Loucy (cell line): Measurements from ENCODE around the gene MYH3.

Experiments
- H2AFZ ChIP-seq: fragments of 200-600 bp; sonication (generic); 2 replicates; pipeline ENCODE4 v1.6.0; 2016; ENCODE audit warnings: antibody characterized with exemption, mild to moderate bottlenecking, low read length, moderate library complexity
- H3F3A ChIP-seq: fragments of 200-600 bp; 2 replicates; pipeline ENCODE4 v1.6.0; 2016; ENCODE audit warnings: antibody characterized with exemption, low read depth, mild to moderate bottlenecking
- H3K27me3 ChIP-seq: fragments of 200-600 bp; sonication (generic); 2 replicates; pipeline ENCODE4 v1.6.1; 2014; ENCODE audit warnings: low read length, mild to moderate bottlenecking; ENCODE audit not compliant: insufficient read depth, poor library complexity, severe bottlenecking
- H3K36me3 ChIP-seq: fragments of 200-600 bp; sonication (generic); 2 replicates; pipeline ENCODE4 v1.6.1; 2016; ENCODE audit warnings: low read length; ENCODE audit not compliant: insufficient read depth
- H3K4me1 ChIP-seq: fragments of 200-600 bp; sonication (generic); 2 replicates; pipeline ENCODE4 v1.5.1; 2014; ENCODE audit warnings: low read length, mild to moderate bottlenecking; ENCODE audit not compliant: insufficient read depth, poor library complexity, severe bottlenecking
- H3K4me2 ChIP-seq: fragments of 200-600 bp; sonication (generic); 2 replicates; pipeline ENCODE4 v1.6.0; 2014; ENCODE audit warnings: antibody characterized with exemption, low read length, low read depth, mild to moderate bottlenecking; ENCODE audit not compliant: poor library complexity, severe bottlenecking
- H3K4me3 ChIP-seq: fragments of 200-600 bp; sonication (generic); 2 replicates; pipeline ENCODE4 v1.5.1; 2014; ENCODE audit warnings: low read length, mild to moderate bottlenecking, mixed read lengths; ENCODE audit not compliant: poor library complexity, severe bottlenecking
- H3K79me2 ChIP-seq: fragments of 200-600 bp; sonication (generic); 2 replicates; pipeline ENCODE4 v1.6.1; 2014; ENCODE audit warnings: low read length; ENCODE audit not compliant: insufficient read depth
- H3K9ac ChIP-seq: fragments of 200-600 bp; sonication (generic); 2 replicates; pipeline ENCODE4 v1.6.0; 2014; ENCODE audit warnings: mild to moderate bottlenecking, low read depth, low read length, moderate library complexity; ENCODE audit not compliant: poor library complexity, severe bottlenecking
- H3K9me2 ChIP-seq: fragments of 200-600 bp; sonication (generic); replicated peaks from 2 replicates; pipeline ENCODE4 v1.6.1; 2016; ENCODE audit warnings: low read depth, low read length, mixed read lengths
- H3K9me3 ChIP-seq: fragments of 200-600 bp; sonication (generic); 2 replicates; pipeline ENCODE4 v1.6.1; 2014; ENCODE audit warnings: mild to moderate bottlenecking, antibody characterized with exemption, low read length, low read depth; ENCODE audit not compliant: insufficient read depth
- H4K20me1 ChIP-seq: fragments of 200-600 bp; sonication (generic); 2 replicates; pipeline ENCODE4 v1.6.0; 2014; ENCODE audit warnings: antibody characterized with exemption, low read length, mild to moderate bottlenecking; ENCODE audit not compliant: insufficient read depth, poor library complexity, severe bottlenecking
- CTCF ChIP-seq: fragments of 200-600 bp; sonication (generic); conservative IDR thresholded peaks from 2 replicates; pipeline ENCODE4 v1.5.1; 2014; ENCODE audit warnings: mild to moderate bottlenecking, antibody characterized with exemption, low read length
- EZH2phosphoT487 ChIP-seq: fragments of 200-600 bp; IDR thresholded peaks from 2 replicates; pipeline ENCODE4 v1.6.1; 2018; ENCODE audit warnings: antibody characterized with exemption, mild to moderate bottlenecking, moderate library complexity, borderline replicate concordance

The MYH3 gene

GRCh38 chr17:10613775-10614513, 43.2 kb downstream of the MYH3 start:
- H3K27me3 ChIP-seq = no peaks in the 10 kb centered on the region
- TF ChIP-seq EZH2phosphoT487 (no peak), CTCF (no peak)
- H3F3A ChIP-seq = no peaks in the 10 kb centered on the region
- H3K36me3 ChIP-seq = no peaks in the 10 kb centered on the region
- H3K4me1 ChIP-seq = no peaks in the 10 kb centered on the region
- no peak overlapping the region for H2AFZ ChIP-seq
- H3K79me2 ChIP-seq = no peaks in the 10 kb centered on the region
- H3K9me2 ChIP-seq = no peaks in the 10 kb centered on the region
- H3K4me3 ChIP-seq = no peak overlapping the region
- no peaks in the 10 kb centered on the region for H3K9me3 ChIP-seq
- no peak overlapping the region for H3K4me2 ChIP-seq
- H4K20me1 ChIP-seq = no peaks in the 10 kb centered on the region
- H3K9ac ChIP-seq = no peak overlapping the region

DNA sequence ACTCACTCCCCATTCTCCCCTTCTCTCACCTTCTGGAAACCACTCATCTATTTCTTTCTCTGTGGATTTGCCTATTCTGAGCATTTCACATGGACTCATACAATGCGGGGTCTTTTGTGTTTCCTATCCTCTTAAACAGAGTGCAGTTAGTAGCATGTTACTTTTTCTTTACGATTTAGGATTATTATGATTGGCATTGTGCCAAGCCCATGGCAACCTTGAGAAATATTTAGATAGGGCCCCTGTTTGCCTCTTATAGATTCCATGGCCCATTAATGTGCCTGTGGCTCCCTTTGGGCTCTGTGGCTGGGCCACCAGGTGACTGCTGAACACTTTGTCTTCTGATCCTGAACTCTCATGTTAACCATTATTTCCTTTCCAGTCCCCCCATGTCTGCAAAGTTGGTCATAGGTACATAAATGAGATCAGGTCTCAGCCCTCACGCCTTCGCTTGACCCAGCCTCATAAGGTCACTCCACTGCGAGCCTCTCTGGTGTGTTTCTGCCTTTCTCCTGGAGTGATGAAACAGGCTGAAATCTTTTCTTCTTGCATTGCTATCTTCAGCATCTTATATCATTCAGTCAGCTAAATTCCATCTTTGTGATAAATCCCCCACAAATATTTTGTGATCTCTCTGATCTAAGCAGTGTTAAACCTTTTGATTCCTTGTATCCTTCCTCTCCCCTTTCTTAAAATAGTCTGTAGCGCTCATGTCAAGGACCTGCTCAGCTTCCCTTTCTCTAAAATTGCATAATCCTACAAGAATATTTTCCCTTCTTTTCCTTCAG, 44.0 kb downstream of the MYH3 start:
- H3F3A ChIP-seq = no peaks in the 10 kb centered on the region
- no peak overlapping the region for H3K4me2 ChIP-seq
- H2AFZ ChIP-seq = no peak overlapping the region

GRCh38 chr17:10610884-10611283, 46.2 kb downstream of the MYH3 start:
- H2AFZ ChIP-seq = no peak overlapping the region
- no peaks in the 10 kb centered on the region for H3K27me3 ChIP-seq
- H3F3A ChIP-seq = no peaks in the 10 kb centered on the region
- no peak overlapping the region for H3K4me3 ChIP-seq
- TF ChIP-seq EZH2phosphoT487 = no peak
- TF ChIP-seq CTCF = no peak
- H3K9me2 ChIP-seq = no peaks in the 10 kb centered on the region
- H4K20me1 ChIP-seq = no peaks in the 10 kb centered on the region
- no peaks in the 10 kb centered on the region for H3K36me3 ChIP-seq
- no peak overlapping the region for H3K9ac ChIP-seq
- H3K79me2 ChIP-seq = no peaks in the 10 kb centered on the region
- no peak overlapping the region for H3K4me2 ChIP-seq
- H3K9me3 ChIP-seq = no peaks in the 10 kb centered on the region
- H3K4me1 ChIP-seq = no peaks in the 10 kb centered on the region

More for the DNA sequence above, 44.0 kb downstream of the MYH3 start:
- Histone ChIP-seq H4K20me1 (no peaks in the 10 kb centered on the region), H3K79me2 (no peaks in the 10 kb centered on the region), H3K9me2 (no peaks in the 10 kb centered on the region), H3K36me3 (no peaks in the 10 kb centered on the region), H3K4me1 (no peaks in the 10 kb centered on the region), H3K4me3 (no peak overlapping the region), H3K9me3 (no peaks in the 10 kb centered on the region), H3K9ac (no peak overlapping the region), H3K27me3 (no peaks in the 10 kb centered on the region)
- TF ChIP-seq EZH2phosphoT487 (no peak), CTCF (no peak)
